ENCODE data around the gene ACOT11. TPM values are rescaled to one million over a fixed set of nuclear protein-coding genes. Genes with fewer than 3 reads are reported as not detected.

ACOT11 gene
- total and polyA plus RNA-seq, 2 of the 4 experiments (the other 2 are of a cell fraction): 2.5 to 2.7 TPM

- Histone ChIP-seq H3K9me1 (ENCODE audit: insufficient read depth, low read length) (peaks cover 5% of the 10 kb centered on the region), H3K27ac (ENCODE audit: insufficient read depth, low read length) (no peak overlapping the region), H4K91ac (ENCODE audit: insufficient read depth, low read depth, low read length) (no peak overlapping the region), H3K18ac (ENCODE audit: low read depth, low read length) (no peak overlapping the region), H2BK15ac (ENCODE audit: low read depth, low read length) (no peak overlapping the region), H4K8ac (ENCODE audit: low read depth in 2 of 2, low read length in 2 of 2) (no peak overlapping the region), H3K36me3 (ENCODE audit: control insufficient read depth, insufficient read depth, low read length) (no peaks in the 10 kb centered on the region), H2AFZ (replicated peaks; ENCODE audit: low read length, poor library complexity) (no peak overlapping the region), H2AK5ac (ENCODE audit: low read depth, low read length) (no peak overlapping the region), H3K4ac (ENCODE audit: low read depth, low read length) (no peak overlapping the region), H3K23ac (ENCODE audit: low read depth, low read length) (no peak overlapping the region), H3K4me3 (ENCODE audit: insufficient read depth, low read depth, low read length) (no peak overlapping the region), H3K79me1 (ENCODE audit: low read depth in 1 of 2, low read length in 2 of 2) (no peaks in the 10 kb centered on the region), H4K20me1 (ENCODE audit: insufficient read depth, low read length) (no peaks in the 10 kb centered on the region), H3K9me3 (ENCODE audit: control insufficient read depth, insufficient read depth, low read length) (no peaks in the 10 kb centered on the region), H2BK5ac (ENCODE audit: low read depth, low read length, poor library complexity, severe bottlenecking) (no peak overlapping the region), H3K14ac (replicated peaks; ENCODE audit: low read depth, low read length) (no peak overlapping the region), H4K5ac (ENCODE audit: low read depth, low read length) (no peak overlapping the region), H3K4me1 (ENCODE audit: control insufficient read depth, insufficient read depth, low read length) (no peaks in the 10 kb centered on the region), H2AK9ac (replicated peaks; ENCODE audit: low read depth, low read length, poor library complexity) (no peak overlapping the region), H2BK120ac (ENCODE audit: low read depth, low read length) (no peak overlapping the region), H3K4me2 (ENCODE audit: low read depth, low read length) (no peak overlapping the region), H3K56ac (ENCODE audit: extremely low read depth, insufficient read depth, low read length) (no peak overlapping the region), H3K27me3 (ENCODE audit: control insufficient read depth, insufficient read depth, low read length) (no peaks in the 10 kb centered on the region), H3K9ac (ENCODE audit: low read depth, low read length) (no peak overlapping the region), H2BK20ac (ENCODE audit: low read depth, low read length) (no peak overlapping the region)
- ATAC-seq (ENCODE audit: low read depth): no peak
- intact Hi-C loops (cut with micrococcal nuclease) (no loop called here), dilution Hi-C loops (cut with HindIII; ENCODE audit: low sequenced_read_pairs, unreplicated experiment) (no loop called here), in situ Hi-C loops (cut with MboI; ENCODE audit: low sequenced_read_pairs) (no loop called here)
- 90% methylated on average over 2 of the region's 9 CpGs; no CpG with 5 or more reads in 1 of the 2 experiments for WGBS, 2 experiments (ENCODE audit: extremely low coverage in 2 of 2, insufficient read length in 1 of 2)
- CTCF ChIA-PET: no interaction called here
- DNase-seq: no peak
- BruUV-seq (replicated peaks): no TSS peak
- POLR2A ChIA-PET (ENCODE audit: unreplicated experiment): no interaction called here
- TF ChIP-seq MAFK (IDR thresholded peaks at IDR 0.05; ENCODE audit: low read depth, low read length) (no peak), CTCF (conservative IDR thresholded peaks at IDR 0.05; ENCODE audit: low read depth, low read length) (no peak), RFX5 (IDR thresholded peaks at IDR 0.05; ENCODE audit: low read depth, low read length) (no peak), MAZ (IDR thresholded peaks at IDR 0.05; ENCODE audit: borderline replicate concordance, low read depth, low read length) (no peak), SMC3 (IDR thresholded peaks at IDR 0.05; ENCODE audit: low read depth, low read length) (no peak), POLR2A (IDR thresholded peaks at IDR 0.05; ENCODE audit: low read depth, low read length) (no peak), CEBPB (IDR thresholded peaks at IDR 0.05; ENCODE audit: low read depth, low read length) (no peak), NFE2L2 (IDR thresholded peaks at IDR 0.05; ENCODE audit: low read depth, low read length) (no peak), FOS (IDR thresholded peaks at IDR 0.05; ENCODE audit: low read depth, low read length) (no peak), BHLHE40 (IDR thresholded peaks at IDR 0.05; ENCODE audit: low read depth, low read length) (no peak), CHD1 (IDR thresholded peaks at IDR 0.05; ENCODE audit: low read depth, low read length) (no peak), RCOR1 (IDR thresholded peaks at IDR 0.05; ENCODE audit: insufficient replicate concordance, low read length) (no peak), ELK1 (IDR thresholded peaks at IDR 0.05; ENCODE audit: borderline replicate concordance, low read depth, low read length) (no peak), RAD21 (IDR thresholded peaks at IDR 0.05; ENCODE audit: low read length) (no peak), USF2 (IDR thresholded peaks at IDR 0.05; ENCODE audit: low read depth, low read length) (no peak)
Observed at GRCh38 chr1:54606096-54606989, 58.3 kb downstream of the ACOT11 start.
